GM19395 (cell line): ENCODE results near the gene CPLX3.

Experiments
- ATAC-seq: cut with Tn5 transposase; IDR thresholded peaks from one replicate; pipeline ENCODE4 v1.9.1; 2021; ENCODE audit warnings: mild to moderate bottlenecking, moderate library complexity; ENCODE audit not compliant: unreplicated experiment

Gene CPLX3

DNA sequence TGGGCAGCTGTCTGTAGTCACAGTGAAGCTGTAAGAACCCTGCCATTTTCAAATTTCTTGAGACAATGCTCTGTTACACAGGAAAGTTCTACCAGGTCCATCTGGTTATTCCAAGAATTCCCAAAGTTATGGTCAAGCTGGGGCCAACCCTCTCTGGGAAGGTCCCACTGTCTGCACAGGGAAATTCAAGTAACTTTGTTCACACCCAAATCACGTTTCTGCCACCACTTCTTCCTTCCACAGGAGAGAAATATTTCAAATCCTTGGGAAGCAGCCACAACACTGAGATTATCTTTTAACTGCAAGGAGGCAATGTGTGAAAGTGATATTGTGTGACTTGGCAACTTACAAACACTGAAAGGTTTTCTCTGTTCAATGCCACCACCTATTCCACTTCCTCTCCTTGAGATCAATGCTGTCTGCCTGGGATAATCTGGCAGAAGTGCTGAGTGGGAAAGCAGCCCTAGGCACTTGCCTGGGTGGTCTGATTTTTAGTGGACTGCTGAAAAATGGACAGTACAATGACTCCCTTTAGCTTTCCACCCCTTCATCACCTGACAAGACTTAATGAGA is 41.1 kb downstream of the CPLX3 start:
- no peak for ATAC-seq

- ATAC-seq: no peak
Observed at GRCh38 chr15:74868059-74868458, 41.6 kb downstream of the CPLX3 start.

DNA sequence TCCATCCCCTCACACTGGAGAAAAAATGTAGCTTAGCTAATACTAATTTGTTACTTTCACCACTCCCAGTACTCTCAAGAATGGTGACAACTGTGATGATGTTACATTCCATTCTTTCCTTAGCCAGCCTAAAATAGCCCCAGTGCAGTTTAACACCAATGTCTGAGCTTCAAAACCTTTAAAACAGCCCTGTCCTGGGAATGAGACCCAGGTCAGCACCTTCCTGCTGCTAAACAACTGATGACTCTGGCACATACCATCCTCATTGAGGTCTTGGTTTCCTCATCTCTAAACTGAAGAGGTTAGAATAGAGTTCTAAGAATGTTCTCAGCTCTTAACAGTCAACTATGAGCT is 42.9 kb downstream of the CPLX3 start:
- no peak for ATAC-seq

DNA sequence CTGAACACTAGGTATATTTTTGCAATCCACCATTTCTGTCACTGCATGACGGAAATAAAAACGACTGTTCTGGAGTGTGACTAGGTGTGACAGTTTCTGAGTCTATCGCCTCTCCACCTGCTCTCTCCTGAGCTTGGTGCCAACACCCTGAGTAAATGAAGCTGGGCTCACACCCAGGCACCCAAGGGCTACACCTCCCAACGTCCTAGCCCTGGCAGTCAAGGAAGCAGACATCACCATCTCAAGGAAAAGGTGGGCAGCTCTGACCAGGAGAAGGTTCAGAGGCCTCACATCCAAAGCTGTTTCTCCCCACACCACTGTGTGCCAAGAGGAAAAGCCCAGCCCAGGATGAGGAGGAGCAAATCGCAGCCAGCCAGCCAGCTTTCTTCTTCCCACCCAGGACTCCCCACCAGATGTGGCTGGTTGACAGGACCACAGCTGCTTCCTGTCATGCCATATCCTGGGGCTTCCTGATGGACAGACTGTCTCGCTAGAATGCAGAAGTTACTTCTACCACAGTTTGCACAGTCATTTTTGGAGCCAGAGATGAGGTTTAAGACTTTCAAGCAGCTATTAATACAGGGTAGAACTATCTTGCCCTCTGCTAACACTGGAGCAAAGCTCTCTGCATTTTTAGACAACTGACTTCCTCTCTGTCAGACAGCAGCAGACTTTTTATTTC is 43.4 kb downstream of the CPLX3 start:
- peak; percentile 72 for ATAC-seq

DNA sequence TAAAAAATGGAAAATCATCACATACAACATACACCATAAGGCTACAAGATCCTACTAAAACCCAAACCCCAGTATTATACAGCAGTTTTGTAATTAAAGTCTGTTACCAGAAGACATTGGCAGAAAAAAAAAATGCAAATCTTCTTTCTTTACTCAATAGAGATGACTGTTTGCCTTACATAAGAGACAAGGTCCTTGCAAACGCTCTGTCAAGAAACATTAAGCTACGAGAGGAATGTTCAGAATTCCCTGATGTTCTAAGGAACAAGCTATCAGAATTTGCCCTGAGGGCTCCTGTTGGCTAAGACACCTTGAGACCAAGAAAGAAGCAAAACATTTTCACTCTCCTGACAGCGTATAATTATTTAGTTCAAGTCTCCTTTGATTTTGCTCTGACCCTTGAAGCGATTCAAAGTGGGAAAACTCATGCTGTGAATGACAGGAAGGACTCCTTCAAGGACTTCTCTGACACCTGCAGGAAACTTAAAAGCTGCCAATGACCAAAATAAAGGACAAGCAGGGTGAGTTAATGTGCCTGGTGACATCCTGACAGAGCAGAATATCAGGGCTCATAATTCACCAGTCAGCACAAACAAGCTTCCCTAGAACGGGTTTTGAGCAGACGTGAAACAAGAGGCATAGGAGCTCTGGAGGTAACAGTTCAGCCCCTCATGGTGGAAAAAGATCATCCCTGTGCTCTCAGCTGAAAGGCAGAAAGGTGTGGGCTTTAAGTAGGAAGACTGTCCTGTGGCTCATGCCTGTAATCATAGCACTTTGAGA is 44.2 kb downstream of the CPLX3 start:
- ATAC-seq: no peak

GRCh38 chr15:74872702-74873035 is 46.2 kb downstream of the CPLX3 start:
- ATAC-seq: no peak

GRCh38 chr15:74873036-74873755 is 46.8 kb downstream of the CPLX3 start, which contains the start of gene SCAMP2:
Gene SCAMP2 (minus strand): TSS chr15:74873365. CDS start chr15:74873255, 110 bp downstream.
- ATAC-seq: peak; percentile 71

- no peak for ATAC-seq
Observed at GRCh38 chr15:74873756-74874424, 47.5 kb downstream of the CPLX3 start.

GRCh38 chr15:74878273-74878672 is 51.8 kb downstream of the CPLX3 start:
- no peak for ATAC-seq
